HEK293 (cell line): Measurements from ENCODE around the gene PRM1.

Source experiments
- ATF2 ChIP-seq: fragments of 450-650 bp; formaldehyde crosslinking; IDR thresholded peaks from 2 replicates; pipeline ENCODE4 v1.5.1; 2016; ENCODE audit warnings: missing biosample characterization, missing genetic modification characterization, low read depth
- CTCF ChIP-seq: fragments of 450-650 bp; formaldehyde crosslinking; IDR thresholded peaks from 2 replicates; pipeline ENCODE4 v1.5.1; 2016; ENCODE audit warnings: missing biosample characterization, missing genetic modification characterization
- OSR2 ChIP-seq: fragments of 450-650 bp; formaldehyde crosslinking; IDR thresholded peaks from 2 replicates; pipeline ENCODE4 v1.5.1; 2016; ENCODE audit warnings: missing biosample characterization, missing genetic modification characterization
- ZNF114 ChIP-seq: fragments of 450-650 bp; formaldehyde crosslinking; IDR thresholded peaks from 2 replicates; pipeline ENCODE4 v1.5.0; 2017; ENCODE audit warnings: missing biosample characterization, missing genetic modification characterization
- ZNF121 ChIP-seq: fragments of 450-650 bp; formaldehyde crosslinking; IDR thresholded peaks from 2 replicates; pipeline ENCODE4 v1.5.1; 2016; ENCODE audit warnings: missing biosample characterization, missing genetic modification characterization
- ZNF24 ChIP-seq: fragments of 450-650 bp; formaldehyde crosslinking; IDR thresholded peaks from 2 replicates; pipeline ENCODE4 v1.5.1; 2016; ENCODE audit warnings: missing biosample characterization, missing genetic modification characterization
- ZNF514 ChIP-seq: fragments of 450-650 bp; formaldehyde crosslinking; IDR thresholded peaks from 2 replicates; pipeline ENCODE4 v1.5.1; 2016; ENCODE audit warnings: missing biosample characterization, missing genetic modification characterization
- ZNF596 ChIP-seq: fragments of 450-650 bp; IDR thresholded peaks from 2 replicates; pipeline ENCODE4 v1.5.0; 2018; ENCODE audit warnings: missing biosample characterization, mild to moderate bottlenecking, missing genetic modification characterization, moderate library complexity
- ZNF670 ChIP-seq: fragments of 450-650 bp; formaldehyde crosslinking; IDR thresholded peaks from 2 replicates; pipeline ENCODE4 v1.5.1; 2016; ENCODE audit warnings: missing biosample characterization, missing genetic modification characterization, low read depth

GRCh38 chr16:11231367-11231970, 49.7 kb downstream of the PRM1 start:
- TF ChIP-seq ATF2 (tag by site-specific recombination), result no peak
- no peak for TF ChIP-seq CTCF (tag by site-specific recombination)
- no peak for TF ChIP-seq ZNF514 (tag by site-specific recombination)
- TF ChIP-seq ZNF596 (tag by site-specific recombination), result no peak
- TF ChIP-seq ZNF24 (tag by site-specific recombination), result no peak
- TF ChIP-seq ZNF114 (tag by site-specific recombination), result no peak
- no peak for TF ChIP-seq ZNF121 (tag by site-specific recombination)
- no peak for TF ChIP-seq ZNF670 (tag by site-specific recombination)
- no peak for TF ChIP-seq OSR2 (tag by site-specific recombination)
